ENCODE results near the gene MUC4.
"Not testable (repeated sequence)": the region's sequence is repeated elsewhere in the genome, so short reads cannot be mapped to it uniquely, and the experiment has no call there.

MUC4 gene

DNA sequence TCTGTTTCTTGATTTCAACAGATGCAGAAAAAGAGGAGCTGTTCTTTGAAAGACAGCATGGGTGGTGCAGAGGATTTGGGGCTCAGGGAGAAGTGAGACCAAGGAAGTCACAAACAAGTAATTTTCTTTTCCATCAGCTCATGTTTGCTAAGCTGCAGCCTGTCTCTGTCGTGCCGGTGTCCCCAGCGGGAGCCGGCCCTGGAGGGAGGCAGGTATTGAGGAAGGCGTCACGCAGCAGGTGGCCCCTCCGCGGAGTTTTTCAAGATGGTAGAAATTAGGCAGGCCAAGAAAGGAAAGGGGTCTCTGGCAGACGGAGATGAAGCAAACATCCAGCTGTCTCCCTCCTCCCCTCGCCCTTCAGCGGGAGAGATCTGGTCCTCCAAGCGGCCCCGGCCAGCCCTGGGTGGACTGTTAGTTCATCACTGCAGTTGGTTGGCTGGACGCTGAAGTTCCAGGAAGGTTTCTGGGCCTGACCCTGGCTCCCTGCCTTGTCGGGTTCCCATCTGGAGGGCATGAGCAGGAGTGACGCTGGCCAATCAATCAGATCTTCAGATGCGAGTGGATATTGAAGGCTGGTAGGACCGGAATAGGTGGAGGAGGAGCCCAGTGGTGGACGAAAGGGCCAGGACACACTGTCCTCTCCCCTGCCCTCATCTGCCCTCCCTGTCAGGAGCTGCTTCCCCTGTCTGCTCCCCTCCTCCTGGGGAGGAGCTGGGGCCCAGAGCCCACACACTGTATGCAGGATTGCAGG lies 27.7 kb upstream of the MUC4 start:
- DNase-seq (ENCODE audit: insufficient read length, low spot score), result no peak
- no peak for FAIRE-seq

GRCh38 chr3:195838714-195839113 lies 27.0 kb upstream of the MUC4 start:
- DNase-seq (ENCODE audit: insufficient read length, low spot score) (no peak), FAIRE-seq (no peak)

DNA sequence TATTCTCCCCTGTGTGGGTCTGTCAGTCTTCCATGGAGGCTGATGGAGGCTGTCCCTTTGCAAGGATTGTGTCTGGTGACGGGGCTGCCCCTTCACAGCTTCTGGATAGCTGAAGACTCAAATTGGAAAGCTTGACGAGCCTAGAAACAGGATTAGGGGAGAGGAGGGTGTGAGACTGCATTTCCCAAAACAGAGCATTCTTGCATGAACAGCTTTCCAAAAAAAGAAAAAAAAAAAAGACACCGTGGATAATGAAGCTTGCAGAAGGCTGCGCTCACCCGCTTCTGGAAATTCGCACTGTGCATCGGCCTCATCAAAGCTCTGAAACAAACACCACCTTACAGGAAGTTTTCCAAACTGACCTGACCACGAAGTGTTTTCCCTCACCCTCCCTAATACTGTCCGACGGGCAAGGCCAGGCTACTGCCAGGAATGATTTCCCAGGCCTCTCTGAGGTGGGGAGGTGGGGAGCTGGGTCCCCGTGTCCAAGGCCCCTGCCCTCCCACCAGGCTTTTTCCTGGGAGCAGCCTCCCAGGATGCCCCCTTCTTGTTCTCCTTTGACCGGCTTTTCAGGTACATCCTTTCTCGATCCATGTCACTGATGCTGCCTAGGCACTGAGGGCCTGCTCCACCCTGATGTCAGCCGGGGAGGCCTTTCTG lies 24.9 kb upstream of the MUC4 start:
- DNase-seq (ENCODE audit: insufficient read length, low spot score), result no peak
- no peak for FAIRE-seq

DNA sequence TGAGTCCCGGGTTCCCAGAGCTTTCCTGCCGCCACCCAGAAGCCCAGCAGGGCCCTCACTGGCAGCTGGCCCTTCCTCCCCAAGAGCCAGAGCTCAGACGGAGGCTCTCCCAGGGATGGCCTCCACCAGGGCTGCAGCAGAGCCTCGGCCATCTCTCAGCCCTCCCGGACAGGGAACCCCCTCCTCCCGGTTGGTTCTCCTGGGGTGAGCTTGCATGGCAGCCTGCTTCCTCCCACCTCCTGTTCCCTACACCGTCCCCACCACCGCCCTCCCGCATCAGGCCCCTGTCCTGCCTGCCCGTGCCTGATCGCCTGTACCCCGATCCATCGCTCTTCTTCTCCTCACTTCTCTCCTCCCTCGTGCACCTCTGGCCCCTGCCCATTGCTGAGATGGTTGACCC lies 24.1 kb upstream of the MUC4 start:
- no peak for FAIRE-seq
- DNase-seq (ENCODE audit: insufficient read length, low spot score), result no peak

GRCh38 chr3:195834675-195835583 lies 23.2 kb upstream of the MUC4 start:
- FAIRE-seq, result no peak
- DNase-seq (ENCODE audit: insufficient read length, low spot score), result no peak

GRCh38 chr3:195829897-195830254 lies 18.1 kb upstream of the MUC4 start:
- FAIRE-seq (no peak), DNase-seq (ENCODE audit: insufficient read length, low spot score) (no peak)

DNA sequence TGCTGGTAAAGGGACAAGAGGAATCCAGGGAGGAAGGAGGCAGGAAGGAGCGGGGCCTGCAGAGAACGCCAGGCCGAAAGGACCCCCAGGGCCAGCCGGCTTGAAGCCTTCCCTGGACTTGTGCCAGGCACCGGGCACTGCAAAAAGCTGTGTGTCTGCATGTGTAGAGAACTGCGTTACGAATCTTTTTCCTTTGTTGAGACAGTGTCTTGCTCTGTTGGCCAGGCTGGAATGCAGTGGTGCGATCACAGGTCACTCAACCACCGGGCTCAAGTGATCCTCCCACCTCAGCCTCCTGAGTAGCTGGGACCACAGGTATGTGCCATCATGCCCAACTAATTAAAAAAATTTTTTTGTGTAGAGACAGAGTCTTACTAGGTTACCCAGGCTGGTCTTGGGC lies 17.0 kb upstream of the MUC4 start:
- DNase-seq (ENCODE audit: insufficient read length, low spot score) (no peak), FAIRE-seq (no peak)

DNA sequence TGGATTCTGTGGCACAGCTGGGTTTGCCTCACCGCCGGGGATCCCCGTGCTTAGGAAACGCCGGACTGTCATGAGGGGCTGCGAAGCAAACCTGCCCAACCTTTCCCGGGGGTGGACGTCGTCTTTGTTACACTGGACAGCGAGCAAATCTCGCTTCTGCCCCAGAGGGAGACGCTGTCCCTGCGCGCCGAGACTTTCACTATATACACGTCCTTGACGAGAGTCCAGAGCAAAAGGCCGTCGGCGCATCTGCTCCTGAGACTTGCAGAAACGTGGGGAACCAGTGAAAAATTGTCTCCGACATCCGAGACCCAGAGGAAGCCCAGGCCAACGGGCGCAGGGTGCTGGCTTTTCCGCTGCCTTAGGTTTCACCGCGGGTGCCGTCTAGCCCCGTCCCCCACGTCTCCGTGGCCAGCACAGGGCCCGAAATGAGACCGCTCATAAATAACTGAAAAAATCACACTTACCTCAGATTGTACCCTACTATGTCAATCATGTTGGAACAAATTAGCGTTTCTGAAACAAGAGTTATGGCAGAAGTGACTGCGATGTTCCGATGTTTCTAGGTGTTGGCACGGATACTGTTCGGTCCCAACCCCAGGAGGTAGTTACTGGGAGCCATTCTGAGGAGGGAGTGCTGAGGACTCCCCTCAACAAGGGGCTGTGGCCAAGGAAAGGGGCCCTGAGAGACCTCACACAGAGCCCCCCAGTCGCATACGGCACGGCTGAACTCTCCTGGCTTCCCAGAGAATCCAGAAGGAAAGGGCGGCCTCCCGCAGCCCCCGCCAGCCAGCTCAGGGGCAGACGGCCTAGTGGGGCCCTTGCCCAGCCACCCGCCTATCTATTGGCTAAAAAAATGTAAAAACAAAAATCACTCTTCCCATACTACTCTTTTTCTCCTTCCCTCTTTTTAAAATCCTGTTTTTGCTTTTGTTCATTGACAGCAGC lies 14.4 kb upstream of the MUC4 start:
- no peak for DNase-seq (ENCODE audit: insufficient read length, low spot score)
- FAIRE-seq, result no peak

GRCh38 chr3:195825191-195825588 lies 13.5 kb upstream of the MUC4 start:
- no peak for FAIRE-seq
- no peak for DNase-seq (ENCODE audit: insufficient read length, low spot score)

DNA sequence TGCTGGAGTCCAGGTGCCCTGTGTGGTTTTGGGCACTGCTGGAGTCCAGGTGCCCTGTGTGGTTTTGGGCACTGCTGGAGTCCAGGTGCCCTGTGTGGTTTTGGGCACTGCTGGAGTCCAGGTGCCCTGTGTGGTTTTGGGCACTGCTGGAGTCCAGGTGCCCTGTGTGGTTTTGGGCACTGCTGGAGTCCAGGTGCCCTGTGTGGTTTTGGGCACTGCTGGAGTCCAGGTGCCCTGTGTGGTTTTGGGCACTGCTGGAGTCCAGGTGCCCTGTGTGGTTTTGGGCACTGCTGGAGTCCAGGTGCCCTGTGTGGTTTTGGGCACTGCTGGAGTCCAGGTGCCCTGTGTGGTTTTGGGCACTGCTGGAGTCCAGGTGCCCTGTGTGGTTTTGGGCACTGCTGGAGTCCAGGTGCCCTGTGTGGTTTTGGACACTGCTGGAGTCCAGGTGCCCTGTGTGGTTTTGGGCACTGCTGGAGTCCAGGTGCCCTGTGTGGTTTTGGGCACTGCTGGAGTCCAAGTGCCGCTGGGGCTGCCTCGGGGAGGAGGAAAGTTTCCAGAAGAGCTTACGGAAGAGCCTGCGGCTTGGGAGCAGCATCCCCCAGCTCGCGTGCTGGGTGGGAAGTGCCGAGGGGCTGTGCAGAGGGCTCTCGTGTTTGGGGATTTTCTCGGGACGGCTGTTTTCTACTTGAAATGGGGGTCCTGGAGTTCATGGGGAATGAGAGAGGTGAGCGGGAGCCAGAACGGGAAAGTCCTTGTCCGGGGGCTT lies 12.9 kb upstream of the MUC4 start:
- not testable (repeated sequence) for FAIRE-seq; DNase-seq (ENCODE audit: insufficient read length, low spot score)

DNA sequence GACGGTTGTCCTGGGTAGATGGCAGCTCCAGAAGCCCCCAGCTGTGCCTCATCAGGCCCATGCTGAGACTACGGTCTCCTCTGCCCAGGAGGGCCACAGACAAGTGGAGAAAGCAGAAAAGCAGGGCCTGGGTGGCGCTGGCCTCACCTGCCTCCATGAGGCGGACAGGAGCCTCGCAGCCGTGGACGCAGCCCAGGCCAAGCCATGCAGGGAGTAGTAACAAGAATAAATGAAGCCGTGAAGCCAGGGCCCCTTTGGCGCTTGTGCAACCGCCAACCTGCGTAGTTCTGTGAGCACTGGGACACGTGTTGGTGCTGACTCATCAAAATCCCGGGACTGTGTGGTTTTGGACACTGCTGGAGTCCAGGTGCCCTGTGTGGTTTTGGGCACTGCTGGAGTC lies 12.3 kb upstream of the MUC4 start:
- no peak for FAIRE-seq
- DNase-seq (ENCODE audit: insufficient read length, low spot score), result no peak

GRCh38 chr3:195823280-195823679 lies 11.6 kb upstream of the MUC4 start:
- no peak for DNase-seq (ENCODE audit: insufficient read length, low spot score)
- FAIRE-seq, result no peak

- FAIRE-seq, result no peak
Measured at GRCh38 chr3:195822131-195822696, 10.5 kb upstream of the MUC4 start.

GRCh38 chr3:195821403-195822130 lies 9.8 kb upstream of the MUC4 start:
- FAIRE-seq (no peak), DNase-seq (ENCODE audit: insufficient read length, low spot score) (no peak)

More at GRCh38 chr3:195822131-195822696, 10.5 kb upstream of the MUC4 start:
- no peak for DNase-seq (ENCODE audit: insufficient read length, low spot score)

DNA sequence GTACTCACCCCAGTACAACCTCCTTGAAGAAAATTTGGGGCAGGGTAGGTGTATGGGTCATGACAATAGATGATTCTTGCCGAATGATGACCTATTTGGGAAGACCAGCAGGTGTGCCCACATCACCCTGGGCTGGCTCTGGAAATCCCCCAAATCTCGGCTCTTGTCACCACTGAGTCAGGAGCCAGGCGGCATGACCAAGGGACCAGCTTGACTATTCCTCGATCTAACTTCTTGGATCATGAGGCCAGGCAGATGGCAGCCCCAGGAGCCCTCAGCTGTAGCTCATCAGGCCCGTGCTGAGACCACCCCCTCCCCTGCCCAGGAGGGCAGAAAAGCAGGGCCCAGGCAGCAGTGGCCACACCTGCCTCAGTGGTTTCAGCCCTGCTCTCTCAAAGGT lies 9.2 kb upstream of the MUC4 start:
- FAIRE-seq (no peak), DNase-seq (ENCODE audit: insufficient read length, low spot score) (no peak)

DNA sequence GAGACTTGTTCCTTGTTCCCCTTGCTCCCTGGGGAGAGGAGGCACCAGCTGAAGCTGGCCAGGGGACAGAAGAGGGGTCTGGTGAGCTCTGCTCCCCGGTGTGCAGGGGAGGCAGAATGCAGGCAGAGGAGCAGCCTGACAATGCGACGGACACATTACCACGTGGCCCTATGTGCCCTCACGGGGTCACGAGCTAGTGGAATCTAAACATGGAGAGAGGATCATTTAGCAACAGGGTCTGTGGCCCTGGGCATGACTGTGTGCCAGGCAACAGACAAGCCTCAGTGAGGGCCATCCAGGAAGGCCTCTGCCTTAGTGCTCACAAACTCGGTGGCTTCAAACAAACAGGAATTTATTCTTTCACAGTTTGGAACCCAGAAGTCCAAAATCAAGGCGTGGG lies 8.5 kb upstream of the MUC4 start:
- DNase-seq (ENCODE audit: insufficient read length, low spot score), result no peak
- no peak for FAIRE-seq

DNA sequence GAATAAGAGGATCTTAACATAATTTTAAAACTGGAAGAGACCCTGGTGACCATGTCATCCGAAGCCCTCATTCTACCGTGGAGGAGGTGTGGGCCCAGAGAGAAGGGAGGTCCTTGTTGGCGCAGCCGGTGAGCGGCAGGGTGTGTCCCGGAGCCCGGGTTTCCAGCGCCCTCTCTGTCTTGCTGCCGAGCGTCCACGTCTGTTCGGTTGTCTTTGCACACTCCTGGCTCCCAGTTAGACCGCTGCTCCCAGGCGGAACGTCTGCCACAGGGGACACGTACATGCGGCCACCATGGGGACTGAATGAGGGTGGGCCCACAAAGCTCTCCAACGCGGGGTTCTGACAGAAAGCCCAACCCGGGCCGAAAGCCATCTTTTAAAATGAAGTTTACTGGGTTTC lies 6.6 kb upstream of the MUC4 start:
- FAIRE-seq (no peak), DNase-seq (ENCODE audit: insufficient read length, low spot score) (no peak)

DNA sequence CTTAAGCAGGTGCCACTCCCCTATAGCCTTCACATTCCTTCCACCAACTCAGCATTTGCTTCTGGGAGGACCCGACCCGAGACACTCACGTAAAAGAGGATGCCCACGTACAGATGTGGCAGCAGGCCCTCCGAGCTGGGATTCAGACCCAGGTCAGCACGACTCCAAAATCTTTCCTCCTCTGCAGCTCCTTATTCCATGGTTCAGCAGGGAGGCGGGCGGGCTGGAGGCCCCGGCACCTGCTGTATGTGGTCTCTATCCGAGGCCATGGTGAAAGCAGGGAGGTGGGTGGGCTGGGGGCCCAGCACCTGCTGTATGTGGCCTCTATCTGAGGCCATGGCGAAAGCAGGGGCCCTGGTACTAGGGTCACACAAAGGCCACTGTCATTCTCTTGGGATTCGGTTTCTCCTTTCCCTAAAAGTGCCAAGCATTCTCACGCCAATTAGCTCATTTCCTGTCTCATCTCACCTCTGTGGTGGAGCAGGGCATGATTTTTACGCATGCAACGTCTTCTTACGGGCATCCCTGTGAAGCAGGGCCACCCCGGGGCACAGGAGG lies 5.9 kb upstream of the MUC4 start:
- FAIRE-seq, result no peak
- no peak for DNase-seq (ENCODE audit: insufficient read length, low spot score)
